Measurements from ENCODE around the gene SPOCK1. TPM values are rescaled to one million over a fixed set of nuclear protein-coding genes. Genes with fewer than 3 reads are reported as not detected.

The SPOCK1 gene
- total RNA-seq, 1 donor from 2014 or later: 900 TPM

- Mint-ChIP-seq H3K27ac (ENCODE audit: unreplicated experiment) (no peak overlapping the region), H3K9me3 (ENCODE audit: unreplicated experiment) (no peaks in the 10 kb centered on the region), H3K27me3 (ENCODE audit: unreplicated experiment) (no peaks in the 10 kb centered on the region), H3K36me3 (ENCODE audit: unreplicated experiment) (peaks cover 18% of the 10 kb centered on the region), H3K4me1 (ENCODE audit: unreplicated experiment) (peaks cover 34% of the 10 kb centered on the region), H3K4me3 (ENCODE audit: unreplicated experiment) (no peak overlapping the region)
- no peak for TF ChIP-seq CTCF (IDR thresholded peaks at IDR 0.05)
- no peak for DNase-seq (ENCODE audit: extremely low spot score, unreplicated experiment)
Measured at GRCh38 chr5:137462816-137463520, 36.2 kb downstream of the SPOCK1 start.

GRCh38 chr5:137462265-137462590, 36.9 kb downstream of the SPOCK1 start:
- H3K27ac Mint-ChIP-seq (ENCODE audit: unreplicated experiment): no peak overlapping the region
- no peak for TF ChIP-seq CTCF (IDR thresholded peaks at IDR 0.05)
- DNase-seq (ENCODE audit: extremely low spot score, unreplicated experiment): no peak
- no peaks in the 10 kb centered on the region for H3K27me3 Mint-ChIP-seq (ENCODE audit: unreplicated experiment)
- peaks cover 33% of the 10 kb centered on the region for H3K4me1 Mint-ChIP-seq (ENCODE audit: unreplicated experiment)
- no peak overlapping the region for H3K4me3 Mint-ChIP-seq (ENCODE audit: unreplicated experiment)
- peaks cover 23% of the 10 kb centered on the region for H3K36me3 Mint-ChIP-seq (ENCODE audit: unreplicated experiment)
- no peaks in the 10 kb centered on the region for H3K9me3 Mint-ChIP-seq (ENCODE audit: unreplicated experiment)

- Mint-ChIP-seq H3K27me3 (ENCODE audit: unreplicated experiment) (no peaks in the 10 kb centered on the region), H3K4me3 (ENCODE audit: unreplicated experiment) (no peak overlapping the region), H3K9me3 (ENCODE audit: unreplicated experiment) (no peaks in the 10 kb centered on the region), H3K27ac (ENCODE audit: unreplicated experiment) (no peak overlapping the region), H3K36me3 (ENCODE audit: unreplicated experiment) (peaks cover 23% of the 10 kb centered on the region), H3K4me1 (ENCODE audit: unreplicated experiment) (peaks cover 33% of the 10 kb centered on the region)
- TF ChIP-seq CTCF (IDR thresholded peaks at IDR 0.05): peak; percentile 8
- DNase-seq (ENCODE audit: extremely low spot score, unreplicated experiment): no peak
Measured at GRCh38 chr5:137461391-137462264, 37.5 kb downstream of the SPOCK1 start.

DNA sequence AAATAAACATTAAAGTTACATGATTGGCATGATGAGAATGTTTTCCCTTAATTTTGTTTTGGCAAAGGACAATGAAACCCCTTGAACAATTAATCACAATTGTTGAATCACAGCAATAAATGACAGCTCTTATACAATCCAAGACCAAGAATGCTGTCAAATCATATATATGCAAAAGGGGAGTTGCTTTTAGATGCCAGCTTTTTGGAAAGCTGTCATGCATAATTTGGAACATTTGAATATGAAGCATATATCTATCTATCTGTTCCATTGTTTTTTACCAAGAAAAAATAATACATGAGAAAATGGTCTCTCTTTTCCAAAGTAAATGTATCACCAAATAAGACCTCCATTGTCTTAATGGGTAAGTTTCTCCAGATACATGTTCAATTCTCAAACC, 44.5 kb downstream of the SPOCK1 start:
- Mint-ChIP-seq H3K4me1 (ENCODE audit: unreplicated experiment) (peaks cover 6% of the 10 kb centered on the region), H3K27me3 (ENCODE audit: unreplicated experiment) (no peaks in the 10 kb centered on the region), H3K36me3 (ENCODE audit: unreplicated experiment) (peaks cover 23% of the 10 kb centered on the region), H3K9me3 (ENCODE audit: unreplicated experiment) (no peaks in the 10 kb centered on the region), H3K4me3 (ENCODE audit: unreplicated experiment) (no peak overlapping the region), H3K27ac (ENCODE audit: unreplicated experiment) (no peak overlapping the region)
- no peak for TF ChIP-seq CTCF (IDR thresholded peaks at IDR 0.05)
- no peak for DNase-seq (ENCODE audit: extremely low spot score, unreplicated experiment)

DNA sequence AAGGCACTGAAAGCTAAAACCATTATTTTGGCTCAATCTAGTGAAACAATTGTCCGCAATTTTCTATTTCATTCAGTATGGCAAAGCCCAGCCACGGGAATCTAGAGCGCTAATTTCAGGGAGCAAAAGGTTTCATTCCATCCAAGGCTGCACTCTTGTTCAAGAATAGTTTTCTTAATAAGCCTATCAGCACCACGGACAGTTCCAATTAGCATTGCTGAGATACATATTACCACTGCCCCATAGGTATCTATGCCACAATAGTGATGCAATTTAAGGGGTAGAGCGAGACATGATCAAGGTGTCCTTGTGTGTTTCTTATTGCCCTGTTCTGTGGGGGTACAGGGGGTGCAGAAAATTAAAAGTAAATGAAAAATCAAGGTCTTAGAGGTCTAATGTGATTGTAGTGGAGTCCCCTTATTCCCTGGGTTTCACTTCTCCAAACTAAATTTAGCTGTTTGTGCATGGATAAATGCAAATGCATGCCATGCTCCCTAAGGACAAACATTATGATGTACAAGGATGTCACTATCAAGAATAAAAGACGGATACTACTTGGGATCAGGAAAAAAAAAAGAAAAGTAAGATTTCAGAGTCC, 45.5 kb downstream of the SPOCK1 start:
- Mint-ChIP-seq H3K4me1 (ENCODE audit: unreplicated experiment) (peaks cover 3% of the 10 kb centered on the region), H3K4me3 (ENCODE audit: unreplicated experiment) (no peak overlapping the region), H3K27ac (ENCODE audit: unreplicated experiment) (no peak overlapping the region), H3K27me3 (ENCODE audit: unreplicated experiment) (no peaks in the 10 kb centered on the region), H3K36me3 (ENCODE audit: unreplicated experiment) (peaks cover 17% of the 10 kb centered on the region), H3K9me3 (ENCODE audit: unreplicated experiment) (no peaks in the 10 kb centered on the region)
- TF ChIP-seq CTCF (IDR thresholded peaks at IDR 0.05): no peak
- no peak for DNase-seq (ENCODE audit: extremely low spot score, unreplicated experiment)

Measured in osteocyte (in vitro differentiated cells).